H4 (cell line): Measurements from ENCODE around the gene RAB25. TPM values are rescaled to one million over a fixed set of nuclear protein-coding genes. Genes with fewer than 3 reads are reported as not detected.
A peak's percentile ranks its signal among the peaks of the same experiment; 100 is the strongest.
"Not testable (repeated sequence)": the region's sequence is repeated elsewhere in the genome, so short reads cannot be mapped to it uniquely, and the experiment has no call there.

Experiments used
- DNase-seq: peaks from one replicate; pipeline ENCODE4 v3.0.0-alpha.2; 2015; ENCODE audit warnings: low spot score
- total RNA-seq: library from RNA; depleted of rRNA; stranded (reverse); fragments of >200 nt; shearing (Covaris generic); gene quantifications from 2 replicates; pipeline ENCODE4 v1.2.3, GENCODE V29; 2014

RAB25 gene
- total RNA-seq, 1 experiment from 2014 or later: 0.19 TPM

GRCh38 chr1:156054500-156055280 is 6.3 kb upstream of the RAB25 start, which contains the start of gene LAMTOR2:
LAMTOR2 (plus strand) TSS chr1:156054782; CDS start chr1:156054890, 108 bp downstream.
- DNase-seq: peak; percentile 96

GRCh38 chr1:156055281-156056048 is 5.5 kb upstream of the RAB25 start:
- DNase-seq: no peak

GRCh38 chr1:156056326-156056849 is 4.6 kb upstream of the RAB25 start:
- DNase-seq: no peak

- no peak for DNase-seq
These were observed 1.2 kb downstream of the RAB25 start for GRCh38 chr1:156062189-156062588.

- DNase-seq: peak; percentile 57
These were observed 3.0 kb downstream of the RAB25 start for GRCh38 chr1:156063997-156064285.

- DNase-seq: no peak
These were observed 3.7 kb downstream of the RAB25 start for GRCh38 chr1:156064615-156065014.

- DNase-seq: no peak
These were observed 4.3 kb downstream of the RAB25 start for GRCh38 chr1:156065212-156065611.

GRCh38 chr1:156065871-156066270 is 4.9 kb downstream of the RAB25 start:
- no peak for DNase-seq

GRCh38 chr1:156067262-156067661 is 6.3 kb downstream of the RAB25 start:
- DNase-seq: no peak

GRCh38 chr1:156069490-156070455 is 8.8 kb downstream of the RAB25 start:
- DNase-seq: no peak

GRCh38 chr1:156070548-156070947 is 9.6 kb downstream of the RAB25 start:
- no peak for DNase-seq

- DNase-seq: not testable (repeated sequence)
These were observed 10.4 kb downstream of the RAB25 start for GRCh38 chr1:156071332-156071816.

- no peak for DNase-seq
These were observed 11.3 kb downstream of the RAB25 start for GRCh38 chr1:156072251-156072650.

- DNase-seq: no peak
These were observed 12.2 kb downstream of the RAB25 start for GRCh38 chr1:156073110-156073687.

GRCh38 chr1:156073740-156074139 is 12.8 kb downstream of the RAB25 start:
- DNase-seq: no peak

- DNase-seq: no peak
These were observed 13.7 kb downstream of the RAB25 start for GRCh38 chr1:156074661-156075060.

GRCh38 chr1:156075162-156075561 is 14.2 kb downstream of the RAB25 start:
- DNase-seq: no peak

- DNase-seq: no peak
These were observed 14.8 kb downstream of the RAB25 start for GRCh38 chr1:156075775-156076204.

- DNase-seq: no peak
These were observed 15.9 kb downstream of the RAB25 start for GRCh38 chr1:156076609-156077429.

- no peak for DNase-seq
These were observed 16.4 kb downstream of the RAB25 start for GRCh38 chr1:156077430-156077760.
